Neural progenitor cell (in vitro differentiated cells): Measurements from ENCODE around the gene GPX7. TPM values are rescaled to one million over a fixed set of nuclear protein-coding genes. Genes with fewer than 3 reads are reported as not detected.

ENCODE experiments used
- DNase-seq: peaks from one replicate; pipeline ENCODE4 v3.0.0-alpha.2; 2016; ENCODE audit warnings: low spot score
- H2AFZ ChIP-seq: fragments of 200-600 bp; sonication (generic); replicated peaks from 2 replicates; pipeline ENCODE4 v1.6.1; 2016; ENCODE audit warnings: antibody characterized with exemption
- H3F3A ChIP-seq: fragments of 200-600 bp; sonication (generic); 2 replicates; pipeline ENCODE4 v1.6.1; 2016; ENCODE audit warnings: antibody characterized with exemption, low read depth
- H3K27ac ChIP-seq: fragments of 200-600 bp; sonication (generic); 2 replicates; pipeline ENCODE4 v1.5.1; 2016; ENCODE audit warnings: mild to moderate bottlenecking
- H3K27me3 ChIP-seq: fragments of 200-600 bp; sonication (generic); 2 replicates; pipeline ENCODE4 v1.6.1; 2016; ENCODE audit warnings: mild to moderate bottlenecking, moderate library complexity
- H3K36me3 ChIP-seq: fragments of 200-600 bp; sonication (generic); 2 replicates; pipeline ENCODE4 v1.5.1; 2016
- H3K4me1 ChIP-seq: fragments of 200-600 bp; sonication (generic); 2 replicates; pipeline ENCODE4 v1.6.1; 2016; ENCODE audit warnings: mixed run types
- H3K4me2 ChIP-seq: fragments of 200-600 bp; sonication (generic); 2 replicates; pipeline ENCODE4 v1.6.1; 2016
- H3K4me3 ChIP-seq: fragments of 200-600 bp; sonication (generic); 2 replicates; pipeline ENCODE4 v1.5.1; 2016
- H3K79me2 ChIP-seq: fragments of 200-600 bp; sonication (generic); 2 replicates; pipeline ENCODE4 v1.6.1; 2016; ENCODE audit warnings: low read depth
- H3K9ac ChIP-seq: fragments of 200-600 bp; sonication (generic); 2 replicates; pipeline ENCODE4 v1.6.1; 2016
- H3K9me3 ChIP-seq: fragments of 200-600 bp; sonication (generic); 2 replicates; pipeline ENCODE4 v1.5.1; 2016; ENCODE audit warnings: low read depth
- H4K20me1 ChIP-seq: fragments of 200-600 bp; sonication (generic); 2 replicates; pipeline ENCODE4 v1.6.1; 2016; ENCODE audit warnings: low read depth
- H3K27ac Mint-ChIP-seq: 3 replicates; pipeline ENCODE4 v1.8.0; 2021; ENCODE audit warnings: mixed read lengths
- H3K27me3 Mint-ChIP-seq: 2 replicates; pipeline ENCODE4 v1.8.0; 2022; ENCODE audit warnings: low read depth, mild to moderate bottlenecking, inconsistent platforms, moderate library complexity, mixed read lengths; ENCODE audit not compliant: insufficient read depth
- H3K36me3 Mint-ChIP-seq: 3 replicates; pipeline ENCODE4 v1.8.0; 2021; ENCODE audit warnings: mixed read lengths
- H3K4me1 Mint-ChIP-seq: 3 replicates; pipeline ENCODE4 v1.8.0; 2021; ENCODE audit warnings: mixed read lengths
- H3K4me3 Mint-ChIP-seq: 3 replicates; pipeline ENCODE4 v1.8.0; 2021; ENCODE audit warnings: mild to moderate bottlenecking, moderate library complexity, mixed read lengths
- H3K9me3 Mint-ChIP-seq: 3 replicates; pipeline ENCODE4 v1.8.0; 2020; ENCODE audit warnings: mixed read lengths
- EZH2 ChIP-seq: fragments of 200-600 bp; sonication (generic); IDR thresholded peaks from 2 replicates; pipeline ENCODE4 v1.6.1; 2017; ENCODE audit warnings: antibody characterized with exemption, mild to moderate bottlenecking, moderate library complexity
- EZH2phosphoT487 ChIP-seq: fragments of 200-600 bp; sonication (generic); IDR thresholded peaks from 2 replicates; pipeline ENCODE4 v1.6.1; 2017; ENCODE audit warnings: antibody characterized with exemption
- total RNA-seq: library from RNA; depleted of rRNA; stranded (reverse); fragments of >200 nt; gene quantifications from 2 replicates; pipeline ENCODE4 v1.2.3, GENCODE V29; 2015; ENCODE audit warnings: low replicate concordance
- TF ChIP-seq, protein P1 (sequence below): fragments of 200-600 bp; sonication (generic); IDR thresholded peaks from 2 replicates; pipeline ENCODE4 v1.5.1; 2017; ENCODE audit warnings: antibody characterized with exemption, mild to moderate bottlenecking

GPX7 gene
- total RNA-seq, 1 donor from 2014 or later = 21.9 TPM

DNA sequence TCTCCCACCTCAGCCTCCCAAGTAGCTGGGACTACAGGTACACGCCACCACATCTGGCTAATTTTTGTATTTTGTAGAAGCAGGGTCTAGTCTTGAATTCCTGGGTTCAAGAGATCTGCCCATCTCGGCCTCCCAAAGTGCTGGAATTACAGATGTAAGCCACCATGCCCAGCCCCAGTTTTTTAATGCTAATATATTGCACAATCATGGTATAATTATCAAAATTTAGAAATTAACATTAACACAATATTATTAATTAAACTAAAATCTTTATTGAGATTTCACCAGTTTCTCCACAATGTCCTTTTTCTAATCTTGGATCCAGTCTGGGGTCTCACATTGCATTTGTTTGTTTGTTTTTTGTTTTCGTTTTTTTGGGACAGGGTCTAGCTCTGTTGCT lies 21.9 kb upstream of the GPX7 start:
- no peak for DNase-seq
- H3K27ac ChIP-seq = no peak overlapping the region
- H3K4me3 Mint-ChIP-seq = no peak overlapping the region
- no peaks in the 10 kb centered on the region for H3K27me3 Mint-ChIP-seq
- no peak overlapping the region for H3K4me2 ChIP-seq
- no peaks in the 10 kb centered on the region for H3K36me3 ChIP-seq
- no peaks in the 10 kb centered on the region for H3K27me3 ChIP-seq
- no peaks in the 10 kb centered on the region for H3K9me3 Mint-ChIP-seq
- TF ChIP-seq EZH2 (no peak), EZH2phosphoT487 (no peak)
- TF ChIP-seq, protein P1, sequence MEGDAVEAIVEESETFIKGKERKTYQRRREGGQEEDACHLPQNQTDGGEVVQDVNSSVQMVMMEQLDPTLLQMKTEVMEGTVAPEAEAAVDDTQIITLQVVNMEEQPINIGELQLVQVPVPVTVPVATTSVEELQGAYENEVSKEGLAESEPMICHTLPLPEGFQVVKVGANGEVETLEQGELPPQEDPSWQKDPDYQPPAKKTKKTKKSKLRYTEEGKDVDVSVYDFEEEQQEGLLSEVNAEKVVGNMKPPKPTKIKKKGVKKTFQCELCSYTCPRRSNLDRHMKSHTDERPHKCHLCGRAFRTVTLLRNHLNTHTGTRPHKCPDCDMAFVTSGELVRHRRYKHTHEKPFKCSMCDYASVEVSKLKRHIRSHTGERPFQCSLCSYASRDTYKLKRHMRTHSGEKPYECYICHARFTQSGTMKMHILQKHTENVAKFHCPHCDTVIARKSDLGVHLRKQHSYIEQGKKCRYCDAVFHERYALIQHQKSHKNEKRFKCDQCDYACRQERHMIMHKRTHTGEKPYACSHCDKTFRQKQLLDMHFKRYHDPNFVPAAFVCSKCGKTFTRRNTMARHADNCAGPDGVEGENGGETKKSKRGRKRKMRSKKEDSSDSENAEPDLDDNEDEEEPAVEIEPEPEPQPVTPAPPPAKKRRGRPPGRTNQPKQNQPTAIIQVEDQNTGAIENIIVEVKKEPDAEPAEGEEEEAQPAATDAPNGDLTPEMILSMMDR = no peak
- no peak overlapping the region for H3K27ac Mint-ChIP-seq
- H3K9ac ChIP-seq = no peak overlapping the region
- no peaks in the 10 kb centered on the region for H3K36me3 Mint-ChIP-seq
- H2AFZ ChIP-seq = no peak overlapping the region
- no peaks in the 10 kb centered on the region for H4K20me1 ChIP-seq
- no peaks in the 10 kb centered on the region for H3F3A ChIP-seq
- H3K4me3 ChIP-seq = no peak overlapping the region
- no peaks in the 10 kb centered on the region for H3K4me1 ChIP-seq
- no peaks in the 10 kb centered on the region for H3K9me3 ChIP-seq
- no peaks in the 10 kb centered on the region for H3K79me2 ChIP-seq
- peaks cover 14% of the 10 kb centered on the region for H3K4me1 Mint-ChIP-seq

DNA sequence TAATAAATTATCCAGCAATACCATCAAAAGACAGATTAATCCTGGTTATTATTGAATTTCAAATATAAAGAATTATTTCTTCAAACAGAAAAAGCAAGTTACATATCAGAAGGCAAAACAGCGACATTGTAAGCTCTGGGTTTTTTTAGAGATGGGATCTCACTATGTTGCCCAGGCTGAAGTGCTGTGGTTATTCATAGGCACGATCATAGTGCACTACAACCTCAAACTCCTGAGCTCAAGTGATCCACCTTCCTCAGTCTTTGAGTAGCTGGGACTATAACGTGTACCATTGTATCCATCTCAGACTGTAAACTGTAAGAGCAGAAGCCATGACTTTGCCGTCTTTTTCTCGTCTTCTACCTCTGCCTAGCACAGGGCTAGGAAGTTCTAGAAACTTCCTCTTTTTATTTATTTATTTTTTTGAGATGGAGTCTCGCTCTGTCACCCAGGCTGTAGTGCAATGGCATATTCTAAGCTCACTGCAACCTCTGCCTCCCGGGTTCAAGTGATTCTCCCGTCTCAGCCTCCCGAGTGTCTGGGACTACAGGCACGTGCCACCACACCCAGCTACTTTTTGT lies 20.0 kb upstream of the GPX7 start:
- no peak overlapping the region for H3K9ac ChIP-seq
- no peak overlapping the region for H3K4me3 Mint-ChIP-seq
- no peaks in the 10 kb centered on the region for H3K36me3 Mint-ChIP-seq

DNA sequence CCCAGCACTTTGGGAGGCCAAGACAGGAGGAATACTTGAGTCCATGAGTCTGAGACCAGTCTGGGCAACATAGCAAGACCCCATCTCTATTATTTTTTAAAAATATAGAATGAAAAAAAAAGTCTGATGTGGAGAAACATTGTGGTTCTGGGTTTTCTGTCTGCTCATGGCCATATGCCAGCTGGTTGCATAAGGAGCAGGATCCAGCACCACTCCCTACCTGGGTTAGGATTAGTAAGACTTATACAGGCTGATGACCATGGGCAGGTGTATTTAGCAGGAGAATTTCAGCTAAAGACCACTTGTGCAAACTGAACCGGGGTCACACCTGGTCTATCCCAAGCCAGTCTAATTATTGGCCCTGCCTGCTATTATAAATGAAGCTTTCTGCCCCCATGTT lies 16.7 kb upstream of the GPX7 start:
- H3F3A ChIP-seq = peaks cover 14% of the 10 kb centered on the region

More for the DNA sequence above, 20.0 kb upstream of the GPX7 start:
- H3K4me3 ChIP-seq = no peak overlapping the region
- H3K4me2 ChIP-seq = no peak overlapping the region
- TF ChIP-seq EZH2phosphoT487 (no peak), EZH2 (no peak)
- TF ChIP-seq, protein P1 = no peak
- H3F3A ChIP-seq = no peaks in the 10 kb centered on the region
- H2AFZ ChIP-seq = no peak overlapping the region
- Mint-ChIP-seq H3K9me3 (no peaks in the 10 kb centered on the region), H3K27me3 (no peaks in the 10 kb centered on the region), H3K4me1 (peaks cover 18% of the 10 kb centered on the region), H3K27ac (no peak overlapping the region)
- no peaks in the 10 kb centered on the region for H3K9me3 ChIP-seq
- DNase-seq = no peak
- no peaks in the 10 kb centered on the region for H3K36me3 ChIP-seq
- H3K79me2 ChIP-seq = no peaks in the 10 kb centered on the region
- H3K4me1 ChIP-seq = peaks cover 7% of the 10 kb centered on the region
- H3K27me3 ChIP-seq = no peaks in the 10 kb centered on the region
- H3K27ac ChIP-seq = no peak overlapping the region
- H4K20me1 ChIP-seq = no peaks in the 10 kb centered on the region

More for the DNA sequence above, 16.7 kb upstream of the GPX7 start:
- Histone ChIP-seq H3K36me3 (no peaks in the 10 kb centered on the region), H3K4me2 (no peak overlapping the region), H3K79me2 (no peaks in the 10 kb centered on the region), H3K4me1 (peaks cover 35% of the 10 kb centered on the region), H4K20me1 (no peaks in the 10 kb centered on the region), H3K4me3 (no peak overlapping the region), H3K9me3 (no peaks in the 10 kb centered on the region), H3K9ac (no peak overlapping the region), H2AFZ (no peak overlapping the region), H3K27ac (no peak overlapping the region), H3K27me3 (no peaks in the 10 kb centered on the region)
- TF ChIP-seq EZH2 (no peak), EZH2phosphoT487 (no peak)
- TF ChIP-seq, protein P1 = no peak
- Mint-ChIP-seq H3K4me1 (peaks cover 44% of the 10 kb centered on the region), H3K27ac (no peak overlapping the region), H3K9me3 (no peaks in the 10 kb centered on the region), H3K27me3 (peaks cover 3% of the 10 kb centered on the region), H3K4me3 (no peak overlapping the region), H3K36me3 (no peaks in the 10 kb centered on the region)
- DNase-seq = no peak
